Ovary (tissue), 9 donors: ENCODE measurements around the gene EPAS1. TPM values are rescaled to one million over a fixed set of nuclear protein-coding genes. Genes with fewer than 3 reads are reported as not detected.

ENCODE experiments used
- DNase-seq, 5 donors: peaks; one replicate each; pipeline ENCODE4 v3.0.0-alpha.2; 2019 to 2020
- H3K27ac ChIP-seq, 2 donors: fragments of 200-600 bp; one replicate each; pipeline versions ENCODE4 v1.5.1 to v1.8.0; 2019 to 2022
- H3K27me3 ChIP-seq: fragments of 200-600 bp; one replicate; pipeline ENCODE4 v1.8.0; 2022
- H3K36me3 ChIP-seq: fragments of 200-600 bp; sonication (generic); one replicate; pipeline ENCODE4 v1.5.1; 2019
- H3K4me1 ChIP-seq: one replicate; pipeline ENCODE4 v1.8.1; 2013; ENCODE audit warnings: mild to moderate bottlenecking, moderate library complexity; ENCODE audit not compliant: insufficient read depth
- H3K4me3 ChIP-seq: fragments of 200-600 bp; sonication (generic); one replicate; pipeline ENCODE4 v1.5.1; 2017
- H3K9me3 ChIP-seq, 2 donors: fragments of 200-600 bp in 1 of 2; sonication (generic) in 1 of 2; one replicate each; pipeline versions ENCODE4 v1.5.1 to v1.8.1; 2013 to 2019; ENCODE audit warnings: mild to moderate bottlenecking in 1 of 2, moderate library complexity in 1 of 2
- EP300 ChIP-seq: sonication (generic); formaldehyde crosslinking; IDR thresholded peaks from one replicate; pipeline ENCODE4 v1.6.1; 2017; ENCODE audit warnings: antibody characterized with exemption
- POLR2A ChIP-seq: fragments of 450-650 bp; IDR thresholded peaks from one replicate; pipeline ENCODE4 v1.6.1; 2017; ENCODE audit warnings: antibody characterized with exemption, mild to moderate bottlenecking, moderate library complexity
- WGBS, 3 donors: extraction: QIAGEN DNeasy Blood & Tissue Kit in 1 of 3; methylation state at CpG; one replicate each; pipeline versions ENCODE4 v1.1.5 to v1.1.7; 2013 to 2017; 5-methylcytosine and 5-hydroxymethylcytosine counted together
- intact Hi-C, 4 donors: fragments of 100-400 bp; cut with DNase I; formaldehyde crosslinking; loops; one replicate each; pipeline versions ENCODE4 v1.11.0 to v1.15.1; 2022 to 2023
- polyA plus RNA-seq, 2 donors: library from polyadenylated mRNA; stranded (reverse); fragments of 200-250 nt in 1 of 2; fragments of 350-450 nt in 1 of 2; fragmentation: Illumina TruSeq in 1 of 2; extraction: RNeasy Lipid Tissue Mini Kit (QIAGEN cat#74804) in 1 of 2; gene quantifications; one replicate each; pipeline ENCODE4 v1.2.3, GENCODE V29; 2013 to 2014
- total RNA-seq, 7 donors: library from RNA; depleted of rRNA in 2 of 7; stranded (reverse); fragments of >200 nt in 2 of 7; fragmentation: NEBNext Ultra II Directional in 3 of 7; extraction: Animal tissue kit (Norgen Biotek cat#: 25700) in 3 of 7; gene quantifications; one replicate each; pipeline versions ENCODE4 v1.1.0 to v1.2.4, GENCODE V29; 2016 to 2023
- TF ChIP-seq, protein P1 (sequence below), 3 donors: fragments of 450-650 bp in 2 of 3; fragments of 200-600 bp in 1 of 3; IDR thresholded peaks; one replicate each; pipeline versions ENCODE4 v1.5.1 to v1.8.0; 2016 to 2022; ENCODE audit warnings: antibody characterized with exemption in 3 of 3, mild to moderate bottlenecking in 1 of 3
- donor health status: DM: no; HTN: no; CAD: no; lungs with moderate emphysema.
- donor health status: DM: no; HTN: no; CAD: no.
- donor health status: Bipolar disorder and iron deficiency.
- donor health status: DM: yes; HTN: yes; CAD: no.
- donor health status: DM: no; HTN: no; CAD: no.
- donor health status: DM: yes; HTN: yes; CAD: no.

The EPAS1 gene
- total and polyA plus RNA-seq, 9 donors, result 63.1 to 258 (median 82.7) TPM

- 67 to 69% (median 68%) methylated on average over 4 of the region's 4 CpGs for WGBS, 3 donors
- Histone ChIP-seq H3K27ac (no peak overlapping the region), H3K9me3 (no peaks in the 10 kb centered on the region), H3K27me3 (no peaks in the 10 kb centered on the region), H3K36me3 (no peaks in the 10 kb centered on the region), H3K4me3 (no peak overlapping the region), H3K4me1 (peaks cover 3% of the 10 kb centered on the region)
- TF ChIP-seq, protein P1, sequence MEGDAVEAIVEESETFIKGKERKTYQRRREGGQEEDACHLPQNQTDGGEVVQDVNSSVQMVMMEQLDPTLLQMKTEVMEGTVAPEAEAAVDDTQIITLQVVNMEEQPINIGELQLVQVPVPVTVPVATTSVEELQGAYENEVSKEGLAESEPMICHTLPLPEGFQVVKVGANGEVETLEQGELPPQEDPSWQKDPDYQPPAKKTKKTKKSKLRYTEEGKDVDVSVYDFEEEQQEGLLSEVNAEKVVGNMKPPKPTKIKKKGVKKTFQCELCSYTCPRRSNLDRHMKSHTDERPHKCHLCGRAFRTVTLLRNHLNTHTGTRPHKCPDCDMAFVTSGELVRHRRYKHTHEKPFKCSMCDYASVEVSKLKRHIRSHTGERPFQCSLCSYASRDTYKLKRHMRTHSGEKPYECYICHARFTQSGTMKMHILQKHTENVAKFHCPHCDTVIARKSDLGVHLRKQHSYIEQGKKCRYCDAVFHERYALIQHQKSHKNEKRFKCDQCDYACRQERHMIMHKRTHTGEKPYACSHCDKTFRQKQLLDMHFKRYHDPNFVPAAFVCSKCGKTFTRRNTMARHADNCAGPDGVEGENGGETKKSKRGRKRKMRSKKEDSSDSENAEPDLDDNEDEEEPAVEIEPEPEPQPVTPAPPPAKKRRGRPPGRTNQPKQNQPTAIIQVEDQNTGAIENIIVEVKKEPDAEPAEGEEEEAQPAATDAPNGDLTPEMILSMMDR (IDR thresholded peaks at IDR 0.05), result no peak
- TF ChIP-seq POLR2A (no peak), EP300 (no peak)
- no peak for DNase-seq
- intact Hi-C loops, result no loop called here
These were observed 42.7 kb upstream of the EPAS1 start for GRCh38 chr2:46254474-46254873.

- DNase-seq, result no peak
- TF ChIP-seq POLR2A, result no peak
- H3K9me3 ChIP-seq, result no peaks in the 10 kb centered on the region
- H3K4me3 ChIP-seq, result no peak overlapping the region
- 78 to 82% (median 79%) methylated on average over 5 of the region's 5 CpGs for WGBS, 3 donors
- no peak overlapping the region for H3K27ac ChIP-seq
- H3K36me3 ChIP-seq, result no peaks in the 10 kb centered on the region
- intact Hi-C loops, result no loop called here
- H3K4me1 ChIP-seq, result peaks cover 4% of the 10 kb centered on the region
- H3K27me3 ChIP-seq, result no peaks in the 10 kb centered on the region
These were observed 40.6 kb upstream of the EPAS1 start for GRCh38 chr2:46256563-46257142.

DNA sequence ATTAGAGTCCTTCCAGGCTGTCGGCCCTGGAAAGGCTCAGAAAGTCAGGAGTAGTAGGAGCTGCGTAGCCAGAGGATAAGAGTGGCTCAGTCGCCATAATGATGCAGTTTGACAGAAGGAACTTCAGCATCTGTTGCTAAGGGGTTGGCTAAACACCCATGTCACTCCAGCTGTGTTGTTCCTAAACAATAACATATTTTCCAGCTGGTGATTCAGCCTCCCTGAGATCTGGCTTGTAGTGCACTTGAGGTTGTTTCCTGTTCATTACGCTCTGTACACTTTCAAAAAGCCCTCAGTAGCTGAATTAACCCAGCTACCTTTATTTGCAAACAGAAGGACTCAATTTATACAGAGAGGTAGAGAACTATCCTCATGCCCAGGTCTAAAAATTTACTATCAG, 39.7 kb upstream of the EPAS1 start:
- H3K27ac ChIP-seq, result no peak overlapping the region
- intact Hi-C loops, result no loop called here
- 16 to 53% (median 45%) methylated on average over 4 of the region's 4 CpGs for WGBS, 3 donors

DNA sequence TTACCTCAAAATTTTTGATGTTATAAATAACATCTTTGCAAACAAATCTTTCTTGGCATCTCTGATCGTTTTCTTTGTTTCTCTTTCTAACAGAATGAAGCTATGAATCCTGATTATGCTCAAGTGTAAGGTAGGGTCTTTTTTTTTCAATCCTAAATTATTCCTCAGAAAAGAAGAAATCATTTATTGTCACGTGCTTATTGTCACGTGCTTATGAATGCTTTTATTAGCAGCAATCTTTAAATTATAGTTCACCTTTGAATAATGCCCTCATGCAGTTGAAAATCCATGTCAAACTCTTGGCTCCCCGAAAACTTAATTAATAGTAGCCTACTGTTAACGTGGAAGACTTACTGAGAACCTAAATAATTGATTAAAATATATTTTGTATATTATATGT, 39.2 kb upstream of the EPAS1 start:
- no peak overlapping the region for H3K4me3 ChIP-seq
- no peak overlapping the region for H3K27ac ChIP-seq
- intact Hi-C loops, result no loop called here

More for the DNA sequence above, 39.7 kb upstream of the EPAS1 start:
- Histone ChIP-seq H3K4me3 (no peak overlapping the region), H3K27me3 (no peaks in the 10 kb centered on the region), H3K4me1 (peaks cover 4% of the 10 kb centered on the region), H3K9me3 (no peaks in the 10 kb centered on the region), H3K36me3 (no peaks in the 10 kb centered on the region)
- TF ChIP-seq, protein P1 (IDR thresholded peaks at IDR 0.05), result no peak
- TF ChIP-seq EP300 (no peak), POLR2A (no peak)
- no peak for DNase-seq

More for the DNA sequence above, 39.2 kb upstream of the EPAS1 start:
- WGBS, 3 donors, result 46 to 66% (median 59%) methylated on average over 5 of the region's 5 CpGs
- Histone ChIP-seq H3K9me3 (no peaks in the 10 kb centered on the region), H3K36me3 (no peaks in the 10 kb centered on the region), H3K4me1 (peaks cover 4% of the 10 kb centered on the region), H3K27me3 (no peaks in the 10 kb centered on the region)
- TF ChIP-seq EP300 (no peak), POLR2A (no peak)
- TF ChIP-seq, protein P1 (IDR thresholded peaks at IDR 0.05), result no peak
- DNase-seq, result no peak
